OCI-LY7 (cell line): ENCODE results near the gene ENKUR. TPM values are rescaled to one million over a fixed set of nuclear protein-coding genes. Genes with fewer than 3 reads are reported as not detected.

Experiments used
- BruUV-seq: library from RNA; stranded (reverse); fragments of 400-500 nt; replicated peaks from 2 replicates; lab custom pipeline; 2021; lab: Mats Ljungman, UMichigan
- CTCF ChIA-PET: fragments of 300-600 bp; sonication (Branson Sonifier 250); formaldehyde crosslinking; loops from one replicate; lab custom pipeline; 2022; ENCODE audit warnings: antibody characterized with exemption; ENCODE audit not compliant: unreplicated experiment; lab: Charles Lee
- POLR2A ChIA-PET: fragments of 300-600 bp; sonication (Branson Sonifier 250); formaldehyde crosslinking; loops from one replicate; lab custom pipeline; 2022; ENCODE audit warnings: antibody characterized with exemption; lab: Charles Lee
- DNase-seq: peaks from one replicate; pipeline ENCODE4 v3.0.0-alpha.2; 2015; ENCODE audit warnings: low spot score
- H2AFZ ChIP-seq: fragments of 200-600 bp; sonication (generic), shearing (Covaris generic); 2 replicates; pipeline ENCODE4 v1.6.1; 2014; ENCODE audit warnings: mild to moderate bottlenecking, antibody characterized with exemption, low read length, moderate library complexity
- H3K27ac ChIP-seq: fragments of 200-600 bp; sonication (generic); 2 replicates; pipeline ENCODE4 v1.5.1; 2014; ENCODE audit warnings: mixed run types, low read depth, mild to moderate bottlenecking, moderate library complexity, low read length, inconsistent platforms; ENCODE audit not compliant: poor library complexity, severe bottlenecking
- H3K36me3 ChIP-seq: fragments of 200-600 bp; sonication (generic); 2 replicates; pipeline ENCODE4 v1.6.1; 2014; ENCODE audit warnings: mild to moderate bottlenecking, antibody characterized with exemption, low read length, moderate library complexity, mixed read lengths; ENCODE audit not compliant: insufficient read depth
- H3K4me1 ChIP-seq: fragments of 200-600 bp; sonication (generic); 2 replicates; pipeline ENCODE4 v1.5.1; 2014; ENCODE audit warnings: mild to moderate bottlenecking, low read length; ENCODE audit not compliant: insufficient read depth, poor library complexity, severe bottlenecking
- H3K4me2 ChIP-seq: fragments of 200-600 bp; sonication (generic); 2 replicates; pipeline ENCODE4 v1.6.1; 2014; ENCODE audit warnings: mild to moderate bottlenecking, low read length
- H3K4me3 ChIP-seq: fragments of 200-600 bp; sonication (generic); 2 replicates; pipeline ENCODE4 v1.5.1; 2014; ENCODE audit warnings: mild to moderate bottlenecking, low read depth, low read length; ENCODE audit not compliant: poor library complexity, severe bottlenecking
- H3K79me2 ChIP-seq: fragments of 200-600 bp; sonication (generic); 2 replicates; pipeline ENCODE4 v1.6.1; 2016; ENCODE audit warnings: low read depth, mild to moderate bottlenecking, low read length, moderate library complexity, mixed read lengths; ENCODE audit not compliant: insufficient read depth
- H3K9me2 ChIP-seq: fragments of 200-600 bp; sonication (generic); 2 replicates; pipeline ENCODE4 v1.6.1; 2016; ENCODE audit warnings: mild to moderate bottlenecking, low read length, mixed read lengths; ENCODE audit not compliant: insufficient read depth
- H3K9me3 ChIP-seq: fragments of 200-600 bp; sonication (generic); 2 replicates; pipeline ENCODE4 v1.6.1; 2014; ENCODE audit warnings: mild to moderate bottlenecking, mixed run types, low read length, mixed read lengths
- H4K20me1 ChIP-seq: fragments of 200-600 bp; sonication (generic); 2 replicates; pipeline ENCODE4 v1.6.1; 2014; ENCODE audit warnings: mild to moderate bottlenecking, antibody characterized with exemption, low read length, moderate library complexity, mixed read lengths; ENCODE audit not compliant: insufficient read depth
- CTCF ChIP-seq: fragments of 200-600 bp; sonication (generic); conservative IDR thresholded peaks from 2 replicates; pipeline ENCODE4 v1.5.1; 2014; ENCODE audit warnings: mild to moderate bottlenecking, antibody characterized with exemption, low read length, moderate library complexity, mixed read lengths
- EZH2phosphoT487 ChIP-seq: fragments of 200-600 bp; sonication (generic); IDR thresholded peaks from 2 replicates; pipeline ENCODE4 v1.6.1; 2018; ENCODE audit warnings: low read depth, borderline replicate concordance, mild to moderate bottlenecking, mixed run types, antibody characterized with exemption, low read length, moderate library complexity, mixed read lengths
- intact Hi-C: fragments of 100-400 bp; cut with micrococcal nuclease; formaldehyde crosslinking; loops from one replicate; pipeline ENCODE4 v1.10.0; 2022; ENCODE audit not compliant: unreplicated experiment
- total RNA-seq, 2 experiments: library from RNA; depleted of rRNA in 1 of 2; stranded (reverse); fragments of >200 nt in 1 of 2; shearing (Covaris generic) in 1 of 2; gene quantifications; 2 replicates each; pipeline ENCODE4 v1.2.3, GENCODE V29; 2014 to 2022

The ENKUR gene
- total RNA-seq, 2 experiments from 2014 or later = not detected

- POLR2A ChIA-PET = no interaction called here
- H3K4me2 ChIP-seq = peak overlapping the region; percentile 95
- intact Hi-C loops = loop anchor here (5.0 to 10.0 kb wide), 2 partner anchors 372 to 395 kb away; no protein-coding TSS in a partner anchor
- H3K4me3 ChIP-seq = peak overlapping the region; percentile 78
- no peak for TF ChIP-seq CTCF
- no peak for TF ChIP-seq EZH2phosphoT487
- peaks cover 15% of the 10 kb centered on the region; the same call in 1 of the 2 replicates for H3K79me2 ChIP-seq
- peaks cover 19% of the 10 kb centered on the region for H3K4me1 ChIP-seq
- DNase-seq = no peak
- no peaks in the 10 kb centered on the region for H3K9me2 ChIP-seq
- peak overlapping the region; percentile 74 for H3K27ac ChIP-seq
- no peaks in the 10 kb centered on the region for H4K20me1 ChIP-seq
- TSS peak; percentile 85 for BruUV-seq
- CTCF ChIA-PET = no interaction called here
- H3K9me3 ChIP-seq = no peaks in the 10 kb centered on the region
- peaks cover 4% of the 10 kb centered on the region; the same call in 1 of the 2 replicates for H3K36me3 ChIP-seq
- H2AFZ ChIP-seq = peak overlapping the region; percentile 96
Measured at GRCh38 chr10:25017154-25017590, 1.2 kb upstream of the ENKUR start.

GRCh38 chr10:25016376-25017153 is 607 bp upstream of the ENKUR start, which contains the start of gene THNSL1:
THNSL1 (plus strand) TSS chr10:25016612; CDS start chr10:25023224, 6,612 bp downstream.
- peaks cover 19% of the 10 kb centered on the region for H3K4me1 ChIP-seq
- no peaks in the 10 kb centered on the region for H4K20me1 ChIP-seq
- H3K4me3 ChIP-seq = peak within 1 kb of the TSS; percentile 78
- H3K4me2 ChIP-seq = peak within 1 kb of the TSS; percentile 95
- H2AFZ ChIP-seq = peak within 1 kb of the TSS; percentile 96
- no peaks in the 10 kb centered on the region for H3K9me2 ChIP-seq
- intact Hi-C loops = loop anchor here (1.0 to 10.0 kb wide), 3 partner anchors 292 to 394 kb away; no protein-coding TSS in a partner anchor
- CTCF ChIA-PET = interaction anchor here (0.6 kb wide), 2 partner anchors 290 to 1599 kb away, joined by 3 read pairs; no protein-coding TSS in a partner anchor
- TF ChIP-seq EZH2phosphoT487 = no peak
- TF ChIP-seq CTCF = no peak
- DNase-seq = peak; percentile 97
- H3K79me2 ChIP-seq = peaks cover 15% of the 10 kb centered on the region; the same call in 1 of the 2 replicates
- no peaks in the 10 kb centered on the region for H3K9me3 ChIP-seq
- POLR2A ChIA-PET = no interaction called here
- H3K36me3 ChIP-seq = no peaks in the 10 kb centered on the region
- BruUV-seq = TSS peak; percentile 75
- H3K27ac ChIP-seq = peak within 1 kb of the TSS; percentile 74
